NCI-H1105 (cell line): Measurements from ENCODE around the gene ACSBG1.

Source experiments
- DNase-seq: peaks from one replicate; lab custom pipeline; 2025; lab: John Stamatoyannopoulos, UW

The ACSBG1 gene

GRCh38 chr15:78201281-78202190 is 32.8 kb downstream of the ACSBG1 start:
- no peak for DNase-seq

- DNase-seq = no peak
Observed at GRCh38 chr15:78200276-78200930, 34.0 kb downstream of the ACSBG1 start.

GRCh38 chr15:78197632-78198031 is 36.7 kb downstream of the ACSBG1 start:
- DNase-seq = no peak

GRCh38 chr15:78195735-78196201 is 38.6 kb downstream of the ACSBG1 start:
- no peak for DNase-seq

- DNase-seq = no peak
Observed at GRCh38 chr15:78194568-78194925, 39.8 kb downstream of the ACSBG1 start.

GRCh38 chr15:78193731-78194567 is 40.4 kb downstream of the ACSBG1 start:
- no peak for DNase-seq

GRCh38 chr15:78192826-78193594 is 41.4 kb downstream of the ACSBG1 start:
- no peak for DNase-seq

- no peak for DNase-seq
Observed at GRCh38 chr15:78182821-78183220, 51.5 kb downstream of the ACSBG1 start.

GRCh38 chr15:78182336-78182700 is 52.0 kb downstream of the ACSBG1 start:
- no peak for DNase-seq

GRCh38 chr15:78179906-78180305 is 54.5 kb downstream of the ACSBG1 start:
- DNase-seq = no peak

- no peak for DNase-seq
Observed at GRCh38 chr15:78179286-78179840, 55.0 kb downstream of the ACSBG1 start.

- no peak for DNase-seq
Observed at GRCh38 chr15:78178064-78178463, 56.3 kb downstream of the ACSBG1 start.

GRCh38 chr15:78177447-78177873 is 56.9 kb downstream of the ACSBG1 start:
- DNase-seq = no peak

- no peak for DNase-seq
Observed at GRCh38 chr15:78175330-78175729, 59.0 kb downstream of the ACSBG1 start.

GRCh38 chr15:78174401-78174800 is 60.0 kb downstream of the ACSBG1 start:
- no peak for DNase-seq

GRCh38 chr15:78171864-78172472 is 62.4 kb downstream of the ACSBG1 start:
- no peak for DNase-seq

GRCh38 chr15:78170848-78171773 is 63.3 kb downstream of the ACSBG1 start:
- DNase-seq = no peak

GRCh38 chr15:78168608-78169007 is 65.8 kb downstream of the ACSBG1 start:
- DNase-seq = no peak

- no peak for DNase-seq
Observed at GRCh38 chr15:78167227-78167888, 67.0 kb downstream of the ACSBG1 start.
